GM13976 (cell line): Measurements from ENCODE around the gene MAD1L1.

ENCODE experiments used
- DNase-seq: peaks from one replicate; pipeline ENCODE4 v3.0.0; 2012; ENCODE audit warnings: low spot score
- in situ Hi-C: fragments of 300-500 bp; cut with MboI; formaldehyde crosslinking; loops from one replicate; pipeline ENCODE4 v1.12.0; 2022; ENCODE audit warnings: low sequenced_read_pairs, mixed read lengths, inconsistent platforms; ENCODE audit not compliant: unreplicated experiment
- TF ChIP-seq, protein P1 (sequence below): IDR thresholded peaks from 2 replicates; pipeline ENCODE4 v1.5.1; 2012; ENCODE audit warnings: borderline replicate concordance, mild to moderate bottlenecking; ENCODE audit not compliant: insufficient read depth; ENCODE audit errors: extremely low read depth, missing control alignments, control extremely low read depth

The MAD1L1 gene

DNA sequence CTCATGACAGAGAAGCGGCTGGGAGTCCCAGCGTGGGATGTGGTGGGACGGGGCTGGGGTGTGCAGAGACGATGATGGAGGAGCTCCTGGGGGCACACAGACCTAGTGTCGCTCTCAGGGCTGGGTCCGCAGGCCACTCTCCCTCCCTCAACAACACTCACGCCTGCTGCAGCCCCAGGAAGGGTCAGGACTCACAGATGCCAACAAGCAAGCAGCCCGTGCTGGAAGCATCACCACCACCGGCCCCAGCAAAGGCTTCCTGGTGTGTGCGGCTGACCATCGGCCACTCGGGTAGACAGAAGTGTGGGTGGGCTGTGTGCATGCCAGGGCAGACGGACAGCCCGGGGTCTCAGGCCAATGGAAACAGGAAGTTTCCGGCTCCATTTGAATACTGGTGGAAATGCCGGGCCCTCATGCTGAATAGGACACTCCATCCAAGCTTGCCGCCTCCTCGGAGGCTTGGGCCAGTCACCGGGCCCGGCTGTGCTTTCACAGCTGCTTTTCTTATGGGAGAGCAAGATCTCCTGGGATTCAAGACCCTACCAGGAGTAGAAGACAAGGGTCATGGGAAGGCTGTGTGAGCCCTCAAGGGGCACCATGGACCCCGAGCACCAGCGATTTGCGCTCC is 384.6 kb downstream of the MAD1L1 start:
- no peak for DNase-seq
- in situ Hi-C loops, result no loop called here
- TF ChIP-seq, protein P1, sequence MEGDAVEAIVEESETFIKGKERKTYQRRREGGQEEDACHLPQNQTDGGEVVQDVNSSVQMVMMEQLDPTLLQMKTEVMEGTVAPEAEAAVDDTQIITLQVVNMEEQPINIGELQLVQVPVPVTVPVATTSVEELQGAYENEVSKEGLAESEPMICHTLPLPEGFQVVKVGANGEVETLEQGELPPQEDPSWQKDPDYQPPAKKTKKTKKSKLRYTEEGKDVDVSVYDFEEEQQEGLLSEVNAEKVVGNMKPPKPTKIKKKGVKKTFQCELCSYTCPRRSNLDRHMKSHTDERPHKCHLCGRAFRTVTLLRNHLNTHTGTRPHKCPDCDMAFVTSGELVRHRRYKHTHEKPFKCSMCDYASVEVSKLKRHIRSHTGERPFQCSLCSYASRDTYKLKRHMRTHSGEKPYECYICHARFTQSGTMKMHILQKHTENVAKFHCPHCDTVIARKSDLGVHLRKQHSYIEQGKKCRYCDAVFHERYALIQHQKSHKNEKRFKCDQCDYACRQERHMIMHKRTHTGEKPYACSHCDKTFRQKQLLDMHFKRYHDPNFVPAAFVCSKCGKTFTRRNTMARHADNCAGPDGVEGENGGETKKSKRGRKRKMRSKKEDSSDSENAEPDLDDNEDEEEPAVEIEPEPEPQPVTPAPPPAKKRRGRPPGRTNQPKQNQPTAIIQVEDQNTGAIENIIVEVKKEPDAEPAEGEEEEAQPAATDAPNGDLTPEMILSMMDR, result no peak

DNA sequence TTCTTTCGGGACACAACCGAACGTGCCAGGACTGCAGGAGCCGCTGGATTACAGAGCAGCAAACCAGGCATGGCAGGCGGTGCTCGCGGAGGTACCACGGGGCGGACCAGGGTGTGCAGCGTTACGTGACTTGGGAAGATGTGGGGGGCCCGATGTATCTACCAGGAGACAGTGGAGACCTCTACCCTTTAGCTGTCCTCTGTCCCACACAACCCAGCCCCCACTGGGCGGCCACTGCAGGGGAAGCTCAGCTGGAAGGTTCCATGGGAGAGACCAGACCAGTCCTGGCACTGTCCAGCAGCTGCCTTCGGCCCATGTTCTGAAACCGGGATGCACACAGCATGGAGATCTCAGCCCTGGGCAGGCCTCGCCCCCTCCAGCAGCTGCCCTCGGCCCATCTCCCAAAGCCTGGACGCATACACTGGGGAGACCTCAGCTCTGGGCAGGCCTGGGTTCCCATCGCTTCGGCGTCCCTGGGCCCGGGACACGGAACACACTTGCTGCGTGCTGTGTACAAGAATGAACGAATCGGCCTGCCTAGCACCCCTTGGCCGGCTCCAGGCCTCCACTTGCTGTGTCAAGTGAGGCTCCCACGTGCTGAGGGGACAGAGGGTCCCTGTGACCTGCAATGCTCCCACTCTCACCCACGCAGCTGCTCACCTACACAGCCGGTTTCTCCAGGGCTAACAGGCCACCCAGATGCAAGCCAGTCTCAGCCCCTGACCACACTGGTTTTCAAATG is 385.3 kb downstream of the MAD1L1 start:
- TF ChIP-seq, protein P1, result no peak
- DNase-seq, result no peak
- in situ Hi-C loops, result no loop called here

DNA sequence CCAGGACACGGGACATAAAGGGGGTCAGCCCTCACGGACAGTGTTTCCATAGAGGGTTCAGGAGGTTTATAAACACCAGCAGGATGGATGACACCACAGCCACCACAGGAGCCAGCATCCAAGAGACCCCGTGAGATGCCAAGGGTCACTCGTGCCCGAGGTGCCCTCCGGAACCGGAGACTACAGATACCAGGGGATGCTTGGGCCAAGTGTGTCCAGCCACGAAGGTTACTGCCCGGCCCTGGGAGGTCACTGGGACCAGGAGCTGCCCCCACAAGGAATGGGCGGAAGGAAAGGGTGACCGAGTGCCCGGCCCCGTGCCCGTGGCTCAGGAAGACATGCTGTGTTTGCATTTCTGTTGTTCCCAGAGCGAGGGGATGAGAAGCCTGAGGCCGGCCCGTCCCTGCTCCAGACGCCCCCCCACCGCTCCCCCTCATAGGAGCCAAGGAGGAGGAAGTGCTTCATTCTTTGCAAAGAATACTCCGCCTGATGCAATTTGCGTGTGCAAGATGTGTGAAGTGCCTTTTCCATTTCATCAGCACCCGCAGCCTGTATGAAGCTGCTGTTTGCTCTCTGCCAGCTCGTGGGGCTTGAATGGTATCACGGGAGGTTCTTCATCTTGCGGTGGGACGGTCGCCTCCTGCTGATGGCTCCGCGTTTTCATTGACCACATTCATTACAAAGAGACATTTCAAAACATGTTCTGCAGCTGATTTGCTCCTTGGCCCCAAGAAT is 386.2 kb downstream of the MAD1L1 start:
- in situ Hi-C loops, result no loop called here
- TF ChIP-seq, protein P1, result no peak
- no peak for DNase-seq

DNA sequence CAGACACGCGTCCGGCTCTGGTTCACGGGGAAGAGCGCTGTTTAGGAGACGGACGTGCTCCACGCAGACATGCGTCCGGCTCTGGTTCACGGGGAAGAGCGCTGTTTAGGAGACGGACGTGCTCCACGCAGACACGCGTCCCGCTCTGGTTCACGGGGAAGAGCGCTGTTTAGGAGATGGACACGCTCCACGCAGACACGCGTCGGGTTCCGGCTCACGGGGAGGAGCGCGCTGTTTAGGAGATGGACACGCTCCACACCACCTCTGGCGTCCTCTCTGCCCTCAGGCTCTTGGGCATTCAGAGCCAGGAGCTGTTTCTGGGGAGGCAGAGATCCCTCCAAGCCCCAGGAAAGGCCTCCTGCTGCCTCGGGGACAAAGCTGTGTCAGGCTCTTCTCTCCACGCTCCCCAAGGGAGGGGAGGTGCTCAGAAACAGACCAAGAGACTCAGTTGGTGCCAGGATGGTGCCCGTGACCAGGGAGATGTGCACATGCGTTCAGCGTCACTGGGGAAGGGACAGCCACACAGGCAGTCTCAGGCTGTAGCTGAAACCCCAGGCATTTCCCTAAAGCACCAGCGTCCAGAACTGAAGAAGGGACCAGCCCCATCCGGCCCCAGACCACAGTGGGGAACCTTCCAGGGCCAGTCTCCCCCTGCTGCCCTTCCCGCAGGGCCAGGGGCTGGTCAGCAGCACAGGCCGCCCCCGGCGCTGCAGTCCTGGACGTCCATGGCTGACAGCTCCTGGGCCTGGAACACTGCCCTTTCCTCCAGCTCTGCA is 387.0 kb downstream of the MAD1L1 start:
- DNase-seq, result no peak
- TF ChIP-seq, protein P1, result no peak
- in situ Hi-C loops, result no loop called here

DNA sequence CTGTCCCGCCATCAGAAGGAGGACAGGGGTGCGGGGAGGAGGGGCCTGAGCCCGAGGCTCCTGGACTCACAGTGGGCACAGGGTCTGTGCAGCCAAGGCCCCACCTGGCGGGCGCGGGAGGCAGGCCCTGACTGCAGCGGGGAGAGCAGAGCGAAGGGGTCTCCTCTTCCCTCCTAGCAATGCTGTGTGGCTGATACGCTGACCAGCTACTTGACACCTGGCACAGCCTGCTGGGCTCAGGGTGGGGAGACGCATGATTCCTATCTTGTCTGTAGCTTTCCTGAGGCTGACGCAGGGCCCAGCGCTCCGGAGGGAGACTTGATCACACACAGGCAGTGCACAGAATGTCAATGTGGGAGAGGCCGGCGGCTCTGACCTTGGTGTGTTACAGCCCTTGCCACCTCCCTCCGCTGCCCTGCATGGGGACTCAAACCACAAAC is 387.8 kb downstream of the MAD1L1 start:
- no peak for DNase-seq
- TF ChIP-seq, protein P1, result no peak
- in situ Hi-C loops, result no loop called here

DNA sequence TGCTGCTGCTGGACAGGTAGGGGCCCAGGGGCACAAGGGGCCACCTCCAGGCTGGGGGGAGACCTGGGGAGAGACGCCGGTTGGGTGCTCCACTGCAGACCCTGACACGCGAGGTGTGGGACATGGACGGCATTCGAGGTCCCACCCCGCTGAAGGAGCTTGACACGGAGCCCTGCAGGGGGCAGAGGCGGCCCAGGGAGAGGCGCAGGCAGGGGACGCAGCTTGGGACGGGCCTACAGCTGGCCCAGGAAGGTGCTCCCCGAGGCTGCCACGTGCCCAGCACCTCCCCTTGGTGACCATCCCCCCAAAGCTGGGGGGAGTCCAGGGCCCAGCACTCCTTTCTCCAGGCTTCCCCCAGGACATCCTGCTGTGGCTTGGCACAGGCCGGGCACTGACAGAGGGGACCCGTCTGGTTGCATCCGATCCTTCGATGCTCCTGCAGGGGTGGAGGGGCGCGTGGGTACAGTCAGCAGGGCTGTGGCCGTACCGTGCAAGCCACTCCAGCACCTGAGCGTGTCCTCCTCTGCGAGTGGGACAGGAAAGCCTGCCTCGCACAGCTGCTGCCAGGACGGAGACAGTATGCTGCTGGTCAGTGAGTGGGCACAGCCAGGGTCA is 388.3 kb downstream of the MAD1L1 start:
- in situ Hi-C loops, result no loop called here
- DNase-seq, result no peak
- TF ChIP-seq, protein P1, result no peak
